Stimulated activated CD8-positive, alpha-beta memory T cell treated with anti-CD3 and anti-CD28 coated beads, Interleukin-7, amount 100 ng/mL, for 48 hours (primary cell): ENCODE measurements around the gene CSK.

Experiments
- DNase-seq, 2 donors: peaks; one replicate each; pipeline ENCODE4 v3.0.0-alpha.2; 2020; ENCODE audit warnings: low read depth in 1 of 2; ENCODE audit errors: extremely low read depth in 1 of 2

CSK gene

GRCh38 chr15:74822233-74822632 is 40.4 kb downstream of the CSK start:
- DNase-seq = no peak

- DNase-seq = no peak
Observed at GRCh38 chr15:74823324-74823723, 41.4 kb downstream of the CSK start.

DNA sequence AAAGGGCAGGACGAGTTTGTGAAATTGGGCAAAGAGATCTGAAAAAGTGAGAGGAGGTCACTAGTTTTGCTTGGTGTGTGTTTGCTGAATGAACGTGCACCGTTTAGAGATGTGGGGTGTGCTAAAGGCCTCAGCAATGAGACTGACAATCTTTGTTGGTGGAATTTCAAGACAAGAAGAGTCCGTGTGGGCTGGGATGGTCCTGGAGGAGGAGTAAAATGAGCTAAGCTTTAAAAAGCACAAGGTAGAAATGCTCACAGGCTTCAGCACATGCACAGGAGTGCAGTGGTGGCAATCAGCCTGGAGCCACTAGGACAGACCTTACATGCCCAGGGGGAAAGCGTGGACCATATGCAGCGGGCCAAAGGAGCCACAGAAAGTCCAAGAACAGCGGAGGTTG is 43.1 kb downstream of the CSK start:
- DNase-seq = no peak

GRCh38 chr15:74825866-74826265 is 44.0 kb downstream of the CSK start:
- no peak for DNase-seq

DNA sequence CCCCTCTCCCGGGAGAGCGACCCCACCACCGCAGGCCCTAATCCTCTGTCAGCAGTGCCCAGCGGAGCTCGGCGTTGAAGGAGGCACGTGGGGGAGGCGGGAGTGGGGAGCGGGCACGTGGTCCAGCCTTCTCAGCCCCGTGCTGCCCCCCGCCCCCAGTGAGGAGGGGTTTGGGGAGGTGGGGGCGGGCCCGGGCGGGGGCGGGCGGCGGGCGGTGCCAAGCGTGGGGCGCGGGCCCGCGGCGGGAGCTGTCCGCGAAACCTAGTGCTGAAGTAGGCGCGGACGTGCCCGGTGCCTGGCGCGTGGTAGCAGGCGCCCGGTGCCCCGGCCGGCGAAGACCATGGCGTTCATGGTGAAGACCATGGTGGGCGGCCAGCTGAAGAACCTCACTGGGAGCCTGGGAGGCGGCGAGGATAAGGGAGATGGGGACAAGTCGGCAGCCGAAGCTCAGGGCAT is 44.5 kb downstream of the CSK start, which contains the start of gene CPLX3:
Gene CPLX3 (plus strand): TSS at position 264 of the 456 bp plus-strand sequence. CDS start 77 bp downstream, at position 341.
- no peak for DNase-seq

GRCh38 chr15:74826921-74827320 is 45.0 kb downstream of the CSK start:
- DNase-seq = no peak

GRCh38 chr15:74827614-74828013 is 45.7 kb downstream of the CSK start:
- DNase-seq = no peak

DNA sequence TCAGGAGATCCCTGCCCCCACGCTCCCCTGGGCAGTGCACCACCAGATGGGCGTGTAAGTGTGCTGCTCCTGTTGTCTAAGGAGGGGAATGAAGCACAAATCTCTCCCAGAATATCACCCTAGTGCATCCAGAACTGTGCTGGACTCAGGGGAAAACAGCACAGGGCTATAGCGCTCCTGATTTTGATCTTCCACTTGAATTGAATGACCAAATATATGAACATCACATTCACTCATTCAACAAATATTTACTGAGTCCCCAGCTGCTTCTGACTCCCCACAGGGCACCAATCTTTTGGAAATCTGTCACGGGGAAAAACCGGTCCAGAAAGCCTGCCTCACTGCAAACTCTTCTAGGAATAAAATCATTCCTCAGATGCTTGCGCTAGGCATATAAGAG is 47.0 kb downstream of the CSK start:
- no peak for DNase-seq

- no peak for DNase-seq
Observed at GRCh38 chr15:74829486-74829885, 47.6 kb downstream of the CSK start.

- no peak for DNase-seq
Observed at GRCh38 chr15:74829991-74830390, 48.1 kb downstream of the CSK start.

- DNase-seq = no peak
Observed at GRCh38 chr15:74830868-74831267, 49.0 kb downstream of the CSK start.

DNA sequence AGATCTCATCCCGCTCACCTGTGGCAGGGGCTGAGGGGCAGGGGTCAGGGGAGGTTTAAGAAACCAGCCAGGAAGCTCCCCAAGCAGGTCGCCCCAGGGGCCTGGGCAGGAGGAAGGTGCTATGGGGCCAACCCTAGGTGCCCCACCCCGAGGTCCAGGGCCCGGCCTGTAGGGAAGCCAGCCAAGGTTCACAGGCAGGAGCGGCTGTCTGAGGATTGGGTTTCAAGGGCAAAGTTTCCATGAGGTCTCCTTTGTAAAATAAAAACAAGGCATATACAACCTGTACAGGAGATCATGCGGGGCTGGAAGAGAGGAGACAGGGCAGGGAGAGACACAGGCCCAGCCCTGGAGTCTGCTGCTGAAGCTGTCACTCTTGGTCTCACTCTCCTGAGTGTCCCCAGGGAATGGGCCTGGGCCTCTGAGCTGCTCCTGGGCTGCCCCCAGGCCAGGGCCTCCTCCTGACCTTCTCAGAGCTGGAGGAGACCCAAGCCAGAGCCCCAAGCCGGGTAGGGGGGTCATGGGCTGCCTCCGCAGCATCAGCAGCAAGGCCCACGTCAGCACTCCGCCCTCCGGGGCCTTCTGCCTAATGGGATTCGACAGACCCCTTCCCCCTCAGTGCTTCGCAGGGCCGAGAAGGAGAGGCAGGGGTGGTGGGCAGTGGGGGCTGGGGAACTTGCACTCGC is 50.1 kb downstream of the CSK start:
- no peak for DNase-seq

DNA sequence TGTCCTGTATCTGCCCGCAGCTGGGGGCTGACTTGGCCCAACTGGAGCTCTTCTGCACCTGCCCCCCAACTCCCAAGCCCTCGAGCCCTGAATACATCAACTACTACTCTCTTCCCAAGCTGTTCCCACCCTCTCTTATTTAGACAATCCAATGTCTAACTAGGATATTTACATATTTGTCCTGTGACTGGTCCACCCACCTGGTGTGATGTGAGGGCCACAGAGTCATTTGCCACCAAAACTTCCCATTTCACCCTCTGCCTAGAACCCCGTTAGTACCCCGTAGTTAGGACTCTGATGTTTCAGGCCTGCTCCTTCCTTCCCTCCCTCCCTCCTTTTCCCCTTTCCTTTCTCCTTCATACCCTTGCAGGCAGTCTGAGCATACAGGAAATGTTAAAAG is 50.9 kb downstream of the CSK start:
- DNase-seq = no peak

GRCh38 chr15:74833376-74834107 is 51.7 kb downstream of the CSK start:
- no peak for DNase-seq

DNA sequence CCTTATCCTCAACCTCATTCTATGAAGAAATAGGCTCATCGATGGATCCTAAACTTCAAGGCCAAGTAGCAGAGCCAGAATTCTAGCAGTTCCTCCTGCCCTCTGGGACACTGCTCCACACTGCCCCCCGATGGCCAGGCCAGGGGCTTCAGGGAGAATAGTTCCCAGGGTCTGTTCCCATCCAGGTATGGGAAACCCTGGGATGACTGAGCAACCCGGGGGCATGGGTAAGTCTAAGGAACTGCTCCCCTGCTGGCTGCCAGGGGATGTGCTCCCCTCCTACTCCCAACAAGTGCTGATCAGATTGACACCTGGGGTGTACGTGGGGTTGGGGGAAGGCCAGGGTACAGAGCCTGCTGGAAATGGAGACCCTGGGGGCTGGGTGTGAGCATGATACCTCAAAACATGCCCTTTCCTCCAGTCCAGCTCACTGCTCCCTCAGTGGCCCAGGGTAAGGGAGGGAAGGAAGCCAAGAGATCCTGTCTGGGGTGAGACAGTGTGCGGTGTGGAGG is 53.5 kb downstream of the CSK start:
- DNase-seq = no peak

- no peak for DNase-seq
Observed at GRCh38 chr15:74836846-74837245, 55.0 kb downstream of the CSK start.

- DNase-seq = no peak
Observed at GRCh38 chr15:74837482-74838136, 55.7 kb downstream of the CSK start.

DNA sequence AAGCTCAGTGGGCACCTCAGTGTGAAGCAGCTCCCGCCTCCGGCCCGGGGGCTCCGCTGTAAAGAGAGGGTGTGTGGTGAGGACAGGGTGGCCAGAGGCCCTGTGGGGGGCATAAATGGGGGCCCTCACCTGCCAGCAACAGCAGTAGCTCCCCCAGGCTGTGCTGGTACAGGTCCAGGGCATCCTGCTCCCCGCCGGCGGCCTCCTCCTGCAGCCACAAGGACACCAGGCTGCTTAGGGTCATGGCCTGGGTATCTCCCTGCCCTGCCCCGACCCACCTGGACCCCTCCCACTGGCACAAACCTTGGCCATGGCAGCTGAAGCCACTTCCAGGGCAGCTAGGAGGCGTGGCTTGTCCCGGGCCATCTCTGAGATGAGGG is 56.2 kb downstream of the CSK start:
- no peak for DNase-seq

- no peak for DNase-seq
Observed at GRCh38 chr15:74838746-74839525, 57.1 kb downstream of the CSK start.

DNA sequence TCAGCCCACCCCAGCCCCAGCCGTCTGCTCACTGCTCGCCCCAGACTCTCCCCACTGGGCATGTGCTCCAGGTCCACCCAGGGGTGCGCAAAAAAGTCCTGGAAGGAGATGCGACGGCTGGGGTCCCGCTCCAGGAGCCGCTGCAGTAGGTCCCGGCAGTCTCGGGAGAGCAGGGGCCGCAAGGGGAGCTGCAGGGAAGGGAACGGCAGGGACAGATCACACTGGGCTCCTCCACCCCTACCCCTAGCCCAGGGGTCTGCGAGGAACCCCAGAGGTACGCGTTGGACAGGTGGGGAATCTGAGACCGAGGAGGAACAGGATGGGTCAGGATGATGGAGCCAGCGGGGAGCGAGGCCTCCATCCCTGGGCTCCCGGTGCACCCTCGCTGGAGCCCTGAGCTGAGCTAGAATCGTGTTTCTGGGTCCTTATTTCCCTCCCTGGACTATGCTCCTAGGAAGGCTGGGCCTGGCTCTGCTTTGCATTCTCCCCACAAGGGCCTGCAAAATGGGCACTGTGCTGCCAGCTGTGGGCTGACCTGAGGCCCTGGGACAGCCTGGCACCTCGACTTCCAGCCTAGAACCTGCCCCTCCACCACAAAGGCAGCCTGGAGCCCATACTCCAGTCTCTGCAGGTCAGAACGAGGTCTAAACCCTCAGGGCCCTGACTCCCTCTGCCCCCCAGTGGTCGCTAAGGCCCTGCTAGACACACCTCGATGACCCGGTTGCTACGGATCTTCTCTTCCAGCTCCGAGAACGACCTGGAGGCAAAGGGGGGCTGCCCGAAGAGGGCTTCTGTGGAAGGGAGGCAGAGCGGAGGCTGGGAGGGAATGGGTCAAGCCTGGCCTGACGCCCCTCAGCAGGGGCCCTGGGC is 57.9 kb downstream of the CSK start:
- DNase-seq = no peak
